Left lung (tissue), 10 donors: ENCODE data around the gene MACROD2. TPM values are rescaled to one million over a fixed set of nuclear protein-coding genes. Genes with fewer than 3 reads are reported as not detected.

Experiments
- ATAC-seq: fragments of 200-7000 bp; cut with Tn5 transposase; one replicate; pipeline ENCODE4 v1.9.1; 2020; ENCODE audit warnings: moderate library complexity
- DNase-seq, 4 donors: peaks; one replicate each; pipeline ENCODE4 v3.0.0-alpha.2; 2013 to 2020
- H3K27ac ChIP-seq, 2 donors: fragments of 200-600 bp; sonication (generic) in 1 of 2; one replicate each; pipeline versions ENCODE4 v1.5.0 to v1.8.0; 2020 to 2021
- H3K27me3 ChIP-seq, 2 donors: fragments of 200-600 bp; sonication (generic) in 1 of 2; one replicate each; pipeline versions ENCODE4 v1.5.0 to v1.8.0; 2020 to 2021
- H3K36me3 ChIP-seq, 2 donors: fragments of 200-600 bp; sonication (generic) in 1 of 2; one replicate each; pipeline versions ENCODE4 v1.5.0 to v1.8.0; 2020 to 2021
- H3K4me1 ChIP-seq, 2 donors: fragments of 200-600 bp; one replicate each; pipeline ENCODE4 v1.8.0; 2021
- H3K4me3 ChIP-seq, 2 donors: fragments of 200-600 bp; sonication (generic) in 1 of 2; one replicate each; pipeline versions ENCODE4 v1.5.0 to v1.8.0; 2020 to 2021; ENCODE audit warnings: mild to moderate bottlenecking in 1 of 2
- H3K9me3 ChIP-seq, 2 donors: fragments of 200-600 bp; sonication (generic) in 1 of 2; one replicate each; pipeline versions ENCODE4 v1.5.0 to v1.8.0; 2020 to 2021
- CTCF ChIP-seq, 2 donors: fragments of 200-600 bp; sonication (generic) in 1 of 2; IDR thresholded peaks; one replicate each; pipeline versions ENCODE4 v1.5.0 to v1.8.0; 2021; ENCODE audit warnings: antibody characterized with exemption in 2 of 2
- intact Hi-C, 2 donors: fragments of 100-400 bp; cut with DNase I; formaldehyde crosslinking; loops; one replicate each; pipeline versions ENCODE4 v1.11.2 to v1.14.2; 2022
- polyA plus RNA-seq, 6 donors: library from polyadenylated mRNA; unstranded; fragments of 120-200 nt; gene quantifications; one replicate each; pipeline ENCODE4 v1.2.1, GENCODE V29; 2013; ENCODE audit not compliant: insufficient read length in 6 of 6
- total RNA-seq, 2 donors: library from RNA; stranded (reverse); fragmentation: NEBNext Ultra II Directional; extraction: Animal tissue kit (Norgen Biotek cat#: 25700); gene quantifications; one replicate each; pipeline ENCODE4 v1.2.1, GENCODE V29; 2021
- donor health status: DM: no; HTN: yes; CAD: no.
- donor health status: DM: no; HTN: no; CAD: no.

Gene MACROD2
- total and polyA plus RNA-seq, 8 donors, result 6.1 to 23.6 (median 8.9) TPM

GRCh38 chr20:14727485-14728150 lies 732.3 kb downstream of the MACROD2 start:
- intact Hi-C loops, result no loop called here
- no peak for DNase-seq
- Histone ChIP-seq H3K27ac (no peak overlapping the region), H3K27me3 (no peaks in the 10 kb centered on the region), H3K9me3 (no peaks in the 10 kb centered on the region), H3K36me3 (no peaks in the 10 kb centered on the region), H3K4me1 (no peaks in the 10 kb centered on the region), H3K4me3 (no peak overlapping the region)
- no peak for ATAC-seq
- TF ChIP-seq CTCF (IDR thresholded peaks at IDR 0.05), result no peak

GRCh38 chr20:14729390-14729789 lies 734.1 kb downstream of the MACROD2 start:
- H3K9me3 ChIP-seq, result no peaks in the 10 kb centered on the region
- H3K27ac ChIP-seq, result no peak overlapping the region
- no peaks in the 10 kb centered on the region for H3K27me3 ChIP-seq
- ATAC-seq (peak; percentile 38), DNase-seq (no peak)
- no peaks in the 10 kb centered on the region for H3K36me3 ChIP-seq
- intact Hi-C loops, result no loop called here
- TF ChIP-seq CTCF (IDR thresholded peaks at IDR 0.05), result no peak
- H3K4me1 ChIP-seq, result no peaks in the 10 kb centered on the region
- no peak overlapping the region for H3K4me3 ChIP-seq

- intact Hi-C loops, result no loop called here
- DNase-seq (no peak), ATAC-seq (no peak)
- no peak for TF ChIP-seq CTCF (IDR thresholded peaks at IDR 0.05)
- H3K4me3 ChIP-seq, result no peak overlapping the region
- H3K9me3 ChIP-seq, result no peaks in the 10 kb centered on the region
- no peaks in the 10 kb centered on the region for H3K36me3 ChIP-seq
- no peaks in the 10 kb centered on the region for H3K4me1 ChIP-seq
- no peaks in the 10 kb centered on the region for H3K27me3 ChIP-seq
- no peak overlapping the region for H3K27ac ChIP-seq
These were observed 737.0 kb downstream of the MACROD2 start for GRCh38 chr20:14732343-14732742.

- intact Hi-C loops, result no loop called here
- H3K27ac ChIP-seq, result no peak overlapping the region
- ATAC-seq (no peak), DNase-seq (no peak)
- H3K27me3 ChIP-seq, result no peaks in the 10 kb centered on the region
- H3K36me3 ChIP-seq, result no peaks in the 10 kb centered on the region
- no peaks in the 10 kb centered on the region for H3K9me3 ChIP-seq
- no peak overlapping the region for H3K4me3 ChIP-seq
- H3K4me1 ChIP-seq, result no peaks in the 10 kb centered on the region
- no peak for TF ChIP-seq CTCF (IDR thresholded peaks at IDR 0.05)
These were observed 737.7 kb downstream of the MACROD2 start for GRCh38 chr20:14732996-14733395.

GRCh38 chr20:14740380-14740779 lies 745.1 kb downstream of the MACROD2 start:
- TF ChIP-seq CTCF (IDR thresholded peaks at IDR 0.05), result no peak
- no peaks in the 10 kb centered on the region for H3K9me3 ChIP-seq
- H3K27ac ChIP-seq, result no peak overlapping the region
- no peak for ATAC-seq
- no peak overlapping the region for H3K4me3 ChIP-seq
- no peaks in the 10 kb centered on the region for H3K27me3 ChIP-seq
- no peaks in the 10 kb centered on the region for H3K4me1 ChIP-seq
- DNase-seq, result no peak
- intact Hi-C loops, result no loop called here
- no peaks in the 10 kb centered on the region for H3K36me3 ChIP-seq
